GM23338 (cell line): ENCODE data around the gene RNF115.

ENCODE experiments used
- CREB1 ChIP-seq: fragments of 250-450 bp; sonication (Bioruptor Pico); IDR thresholded peaks from 2 replicates; pipeline ENCODE4 v1.5.0; 2020; ENCODE audit warnings: low read depth, mild to moderate bottlenecking, moderate library complexity
- EZH2 ChIP-seq: fragments of 200-600 bp; sonication (generic); IDR thresholded peaks from one replicate; pipeline ENCODE4 v1.8.0; 2017; ENCODE audit warnings: antibody characterized with exemption, mild to moderate bottlenecking, low read depth; ENCODE audit not compliant: unreplicated experiment
- EZH2phosphoT487 ChIP-seq: fragments of 200-600 bp; sonication (generic); IDR thresholded peaks from one replicate; pipeline ENCODE4 v1.8.1; 2018; ENCODE audit warnings: antibody characterized with exemption; ENCODE audit not compliant: unreplicated experiment
- JUNB ChIP-seq: IDR thresholded peaks from one replicate; pipeline ENCODE4 v1.6.1; 2016; ENCODE audit warnings: antibody characterized with exemption; ENCODE audit not compliant: unreplicated experiment
- NANOG ChIP-seq: IDR thresholded peaks from 2 replicates; pipeline ENCODE4 v1.6.1; 2016; ENCODE audit warnings: antibody characterized with exemption, borderline replicate concordance
- POLR2AphosphoS5 ChIP-seq: IDR thresholded peaks from 2 replicates; pipeline ENCODE4 v1.6.1; 2016; ENCODE audit warnings: antibody characterized with exemption, low read depth
- ZNF114 ChIP-seq: fragments of 250-450 bp; sonication (Bioruptor Pico); IDR thresholded peaks from 2 replicates; pipeline ENCODE4 v1.5.0; 2020; ENCODE audit warnings: mild to moderate bottlenecking, moderate library complexity
- ZNF331 ChIP-seq: fragments of 250-450 bp; sonication (Bioruptor Pico); IDR thresholded peaks from 2 replicates; pipeline ENCODE4 v1.5.0; 2020; ENCODE audit warnings: low read depth, mild to moderate bottlenecking, moderate library complexity
- TF ChIP-seq, protein P1 (sequence below): IDR thresholded peaks from one replicate; pipeline ENCODE4 v1.6.1; 2018; ENCODE audit warnings: antibody characterized with exemption; ENCODE audit not compliant: unreplicated experiment
- TF ChIP-seq, protein P2 (sequence below), 2 experiments: fragments of 200-600 bp in 1 of 2; sonication (generic) in 1 of 2; conservative IDR thresholded peaks; 2 replicates each; pipeline versions ENCODE4 v1.5.1 to v1.6.1; 2016 to 2017; ENCODE audit warnings: antibody characterized with exemption in 2 of 2, low read depth in 2 of 2, mild to moderate bottlenecking in 2 of 2, moderate library complexity in 1 of 2
- TF ChIP-seq, protein P3 (sequence below): fragments of 250-450 bp; sonication (Bioruptor Pico); IDR thresholded peaks from 2 replicates; pipeline ENCODE4 v1.5.0; 2020; ENCODE audit warnings: mild to moderate bottlenecking, moderate library complexity
- TF ChIP-seq, protein P4 (sequence below): IDR thresholded peaks from 2 replicates; pipeline ENCODE4 v1.6.1; 2016; ENCODE audit warnings: antibody characterized with exemption

DNA sequence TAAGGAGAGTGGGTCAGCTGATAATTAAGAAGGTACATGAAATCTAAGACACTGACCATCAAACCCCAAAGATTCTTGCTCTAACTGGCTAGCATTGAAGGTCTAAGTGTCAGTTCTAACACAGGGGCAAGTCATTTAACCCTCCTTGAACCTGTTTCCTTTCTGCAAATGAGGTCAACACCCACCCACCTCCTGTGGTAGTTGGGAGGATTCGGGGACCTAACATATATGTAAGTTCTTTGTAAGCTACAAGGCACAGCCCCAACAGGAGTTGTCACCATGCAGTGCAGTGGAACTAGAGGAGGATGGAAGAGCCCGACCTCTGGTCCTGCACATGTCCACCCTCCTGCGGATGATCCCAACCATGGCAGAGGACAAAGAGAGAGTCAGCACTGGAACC, 23.9 kb upstream of the RNF115 start:
- TF ChIP-seq, protein P1, sequence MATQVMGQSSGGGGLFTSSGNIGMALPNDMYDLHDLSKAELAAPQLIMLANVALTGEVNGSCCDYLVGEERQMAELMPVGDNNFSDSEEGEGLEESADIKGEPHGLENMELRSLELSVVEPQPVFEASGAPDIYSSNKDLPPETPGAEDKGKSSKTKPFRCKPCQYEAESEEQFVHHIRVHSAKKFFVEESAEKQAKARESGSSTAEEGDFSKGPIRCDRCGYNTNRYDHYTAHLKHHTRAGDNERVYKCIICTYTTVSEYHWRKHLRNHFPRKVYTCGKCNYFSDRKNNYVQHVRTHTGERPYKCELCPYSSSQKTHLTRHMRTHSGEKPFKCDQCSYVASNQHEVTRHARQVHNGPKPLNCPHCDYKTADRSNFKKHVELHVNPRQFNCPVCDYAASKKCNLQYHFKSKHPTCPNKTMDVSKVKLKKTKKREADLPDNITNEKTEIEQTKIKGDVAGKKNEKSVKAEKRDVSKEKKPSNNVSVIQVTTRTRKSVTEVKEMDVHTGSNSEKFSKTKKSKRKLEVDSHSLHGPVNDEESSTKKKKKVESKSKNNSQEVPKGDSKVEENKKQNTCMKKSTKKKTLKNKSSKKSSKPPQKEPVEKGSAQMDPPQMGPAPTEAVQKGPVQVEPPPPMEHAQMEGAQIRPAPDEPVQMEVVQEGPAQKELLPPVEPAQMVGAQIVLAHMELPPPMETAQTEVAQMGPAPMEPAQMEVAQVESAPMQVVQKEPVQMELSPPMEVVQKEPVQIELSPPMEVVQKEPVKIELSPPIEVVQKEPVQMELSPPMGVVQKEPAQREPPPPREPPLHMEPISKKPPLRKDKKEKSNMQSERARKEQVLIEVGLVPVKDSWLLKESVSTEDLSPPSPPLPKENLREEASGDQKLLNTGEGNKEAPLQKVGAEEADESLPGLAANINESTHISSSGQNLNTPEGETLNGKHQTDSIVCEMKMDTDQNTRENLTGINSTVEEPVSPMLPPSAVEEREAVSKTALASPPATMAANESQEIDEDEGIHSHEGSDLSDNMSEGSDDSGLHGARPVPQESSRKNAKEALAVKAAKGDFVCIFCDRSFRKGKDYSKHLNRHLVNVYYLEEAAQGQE = no peak
- TF ChIP-seq, protein P2, sequence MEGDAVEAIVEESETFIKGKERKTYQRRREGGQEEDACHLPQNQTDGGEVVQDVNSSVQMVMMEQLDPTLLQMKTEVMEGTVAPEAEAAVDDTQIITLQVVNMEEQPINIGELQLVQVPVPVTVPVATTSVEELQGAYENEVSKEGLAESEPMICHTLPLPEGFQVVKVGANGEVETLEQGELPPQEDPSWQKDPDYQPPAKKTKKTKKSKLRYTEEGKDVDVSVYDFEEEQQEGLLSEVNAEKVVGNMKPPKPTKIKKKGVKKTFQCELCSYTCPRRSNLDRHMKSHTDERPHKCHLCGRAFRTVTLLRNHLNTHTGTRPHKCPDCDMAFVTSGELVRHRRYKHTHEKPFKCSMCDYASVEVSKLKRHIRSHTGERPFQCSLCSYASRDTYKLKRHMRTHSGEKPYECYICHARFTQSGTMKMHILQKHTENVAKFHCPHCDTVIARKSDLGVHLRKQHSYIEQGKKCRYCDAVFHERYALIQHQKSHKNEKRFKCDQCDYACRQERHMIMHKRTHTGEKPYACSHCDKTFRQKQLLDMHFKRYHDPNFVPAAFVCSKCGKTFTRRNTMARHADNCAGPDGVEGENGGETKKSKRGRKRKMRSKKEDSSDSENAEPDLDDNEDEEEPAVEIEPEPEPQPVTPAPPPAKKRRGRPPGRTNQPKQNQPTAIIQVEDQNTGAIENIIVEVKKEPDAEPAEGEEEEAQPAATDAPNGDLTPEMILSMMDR (conservative IDR thresholded peaks at IDR 0.05; ENCODE audit: low read depth in 2 of 2) = no peak
- TF ChIP-seq EZH2 (no peak), POLR2AphosphoS5 (no peak), ZNF331 (CRISPR knock-in tag) (no peak), EZH2phosphoT487 (no peak), NANOG (no peak), JUNB (no peak), ZNF114 (no peak), CREB1 (CRISPR knock-in tag) (no peak)
- TF ChIP-seq, protein P3, sequence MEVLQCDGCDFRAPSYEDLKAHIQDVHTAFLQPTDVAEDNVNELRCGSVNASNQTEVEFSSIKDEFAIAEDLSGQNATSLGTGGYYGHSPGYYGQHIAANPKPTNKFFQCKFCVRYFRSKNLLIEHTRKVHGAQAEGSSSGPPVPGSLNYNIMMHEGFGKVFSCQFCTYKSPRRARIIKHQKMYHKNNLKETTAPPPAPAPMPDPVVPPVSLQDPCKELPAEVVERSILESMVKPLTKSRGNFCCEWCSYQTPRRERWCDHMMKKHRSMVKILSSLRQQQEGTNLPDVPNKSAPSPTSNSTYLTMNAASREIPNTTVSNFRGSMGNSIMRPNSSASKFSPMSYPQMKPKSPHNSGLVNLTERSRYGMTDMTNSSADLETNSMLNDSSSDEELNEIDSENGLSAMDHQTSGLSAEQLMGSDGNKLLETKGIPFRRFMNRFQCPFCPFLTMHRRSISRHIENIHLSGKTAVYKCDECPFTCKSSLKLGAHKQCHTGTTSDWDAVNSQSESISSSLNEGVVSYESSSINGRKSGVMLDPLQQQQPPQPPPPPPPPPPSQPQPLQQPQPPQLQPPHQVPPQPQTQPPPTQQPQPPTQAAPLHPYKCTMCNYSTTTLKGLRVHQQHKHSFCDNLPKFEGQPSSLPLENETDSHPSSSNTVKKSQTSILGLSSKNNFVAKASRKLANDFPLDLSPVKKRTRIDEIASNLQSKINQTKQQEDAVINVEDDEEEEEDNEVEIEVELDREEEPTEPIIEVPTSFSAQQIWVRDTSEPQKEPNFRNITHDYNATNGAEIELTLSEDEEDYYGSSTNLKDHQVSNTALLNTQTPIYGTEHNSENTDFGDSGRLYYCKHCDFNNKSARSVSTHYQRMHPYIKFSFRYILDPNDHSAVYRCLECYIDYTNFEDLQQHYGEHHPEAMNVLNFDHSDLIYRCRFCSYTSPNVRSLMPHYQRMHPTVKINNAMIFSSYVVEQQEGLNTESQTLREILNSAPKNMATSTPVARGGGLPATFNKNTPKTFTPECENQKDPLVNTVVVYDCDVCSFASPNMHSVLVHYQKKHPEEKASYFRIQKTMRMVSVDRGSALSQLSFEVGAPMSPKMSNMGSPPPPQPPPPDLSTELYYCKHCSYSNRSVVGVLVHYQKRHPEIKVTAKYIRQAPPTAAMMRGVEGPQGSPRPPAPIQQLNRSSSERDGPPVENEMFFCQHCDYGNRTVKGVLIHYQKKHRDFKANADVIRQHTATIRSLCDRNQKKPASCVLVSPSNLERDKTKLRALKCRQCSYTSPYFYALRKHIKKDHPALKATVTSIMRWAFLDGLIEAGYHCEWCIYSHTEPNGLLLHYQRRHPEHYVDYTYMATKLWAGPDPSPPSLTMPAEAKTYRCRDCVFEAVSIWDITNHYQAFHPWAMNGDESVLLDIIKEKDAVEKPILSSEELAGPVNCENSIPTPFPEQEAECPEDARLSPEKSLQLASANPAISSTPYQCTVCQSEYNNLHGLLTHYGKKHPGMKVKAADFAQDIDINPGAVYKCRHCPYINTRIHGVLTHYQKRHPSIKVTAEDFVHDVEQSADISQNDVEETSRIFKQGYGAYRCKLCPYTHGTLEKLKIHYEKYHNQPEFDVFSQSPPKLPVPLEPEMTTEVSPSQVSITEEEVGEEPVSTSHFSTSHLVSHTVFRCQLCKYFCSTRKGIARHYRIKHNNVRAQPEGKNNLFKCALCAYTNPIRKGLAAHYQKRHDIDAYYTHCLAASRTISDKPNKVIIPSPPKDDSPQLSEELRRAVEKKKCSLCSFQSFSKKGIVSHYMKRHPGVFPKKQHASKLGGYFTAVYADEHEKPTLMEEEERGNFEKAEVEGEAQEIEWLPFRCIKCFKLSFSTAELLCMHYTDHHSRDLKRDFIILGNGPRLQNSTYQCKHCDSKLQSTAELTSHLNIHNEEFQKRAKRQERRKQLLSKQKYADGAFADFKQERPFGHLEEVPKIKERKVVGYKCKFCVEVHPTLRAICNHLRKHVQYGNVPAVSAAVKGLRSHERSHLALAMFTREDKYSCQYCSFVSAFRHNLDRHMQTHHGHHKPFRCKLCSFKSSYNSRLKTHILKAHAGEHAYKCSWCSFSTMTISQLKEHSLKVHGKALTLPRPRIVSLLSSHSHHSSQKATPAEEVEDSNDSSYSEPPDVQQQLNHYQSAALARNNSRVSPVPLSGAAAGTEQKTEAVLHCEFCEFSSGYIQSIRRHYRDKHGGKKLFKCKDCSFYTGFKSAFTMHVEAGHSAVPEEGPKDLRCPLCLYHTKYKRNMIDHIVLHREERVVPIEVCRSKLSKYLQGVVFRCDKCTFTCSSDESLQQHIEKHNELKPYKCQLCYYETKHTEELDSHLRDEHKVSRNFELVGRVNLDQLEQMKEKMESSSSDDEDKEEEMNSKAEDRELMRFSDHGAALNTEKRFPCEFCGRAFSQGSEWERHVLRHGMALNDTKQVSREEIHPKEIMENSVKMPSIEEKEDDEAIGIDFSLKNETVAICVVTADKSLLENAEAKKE (CRISPR knock-in tag) = no peak
- TF ChIP-seq, protein P4, sequence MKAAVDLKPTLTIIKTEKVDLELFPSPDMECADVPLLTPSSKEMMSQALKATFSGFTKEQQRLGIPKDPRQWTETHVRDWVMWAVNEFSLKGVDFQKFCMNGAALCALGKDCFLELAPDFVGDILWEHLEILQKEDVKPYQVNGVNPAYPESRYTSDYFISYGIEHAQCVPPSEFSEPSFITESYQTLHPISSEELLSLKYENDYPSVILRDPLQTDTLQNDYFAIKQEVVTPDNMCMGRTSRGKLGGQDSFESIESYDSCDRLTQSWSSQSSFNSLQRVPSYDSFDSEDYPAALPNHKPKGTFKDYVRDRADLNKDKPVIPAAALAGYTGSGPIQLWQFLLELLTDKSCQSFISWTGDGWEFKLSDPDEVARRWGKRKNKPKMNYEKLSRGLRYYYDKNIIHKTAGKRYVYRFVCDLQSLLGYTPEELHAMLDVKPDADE = no peak
